CD14-positive monocyte (primary cell): Measurements from ENCODE around the gene KDR. TPM values are rescaled to one million over a fixed set of nuclear protein-coding genes. Genes with fewer than 3 reads are reported as not detected.

Experiments used
- DNase-seq, 3 donors: peaks; one replicate each; pipeline ENCODE4 v3.0.0-alpha.2; 2011 to 2022
- H2AFZ ChIP-seq: 2 replicates; pipeline ENCODE4 v1.6.0; 2012; ENCODE audit warnings: mild to moderate bottlenecking, low read depth, low read length, inconsistent platforms; ENCODE audit not compliant: insufficient read depth, poor library complexity, severe bottlenecking
- H3K27ac ChIP-seq, 2 donors: 1 replicate in 1 of 2; 2 replicates in 1 of 2; pipeline ENCODE4 v1.5.1; 2012 to 2013; ENCODE audit warnings: low read length in 2 of 2, control low read depth in 1 of 2, inconsistent platforms in 1 of 2, low read depth in 1 of 2, mild to moderate bottlenecking in 1 of 2
- H3K27me3 ChIP-seq, 2 donors: one replicate each; pipeline versions ENCODE4 v1.6.0 to v1.6.1; 2011 to 2013; ENCODE audit warnings: low read length in 2 of 2; ENCODE audit not compliant: control insufficient read depth in 2 of 2, insufficient read depth in 2 of 2
- H3K36me3 ChIP-seq, 2 donors: replicated peaks in 1 of 2; 1 replicate in 1 of 2; 2 replicates in 1 of 2; pipeline versions ENCODE4 v1.5.1 to v1.6.1; 2012 to 2013; ENCODE audit warnings: low read length in 2 of 2, control low read depth in 1 of 2, inconsistent platforms in 1 of 2, mild to moderate bottlenecking in 1 of 2; ENCODE audit not compliant: insufficient read depth in 2 of 2, control insufficient read depth in 1 of 2
- H3K4me1 ChIP-seq, 2 donors: 1 replicate in 1 of 2; 2 replicates in 1 of 2; pipeline versions ENCODE4 v1.5.1 to v1.6.1; 2012 to 2013; ENCODE audit warnings: low read length in 2 of 2, control low read depth in 1 of 2, inconsistent platforms in 1 of 2, mild to moderate bottlenecking in 1 of 2, moderate library complexity in 1 of 2; ENCODE audit not compliant: insufficient read depth in 2 of 2, control insufficient read depth in 1 of 2
- H3K4me2 ChIP-seq: replicated peaks from 2 replicates; pipeline ENCODE3; 2012; ENCODE audit warnings: low read length, moderate library complexity, mild to moderate bottlenecking; ENCODE audit not compliant: poor library complexity, severe bottlenecking; ENCODE audit errors: extremely low read depth
- H3K4me3 ChIP-seq, 3 experiments: fragments of 200-600 bp in 1 of 3; sonication (generic) in 1 of 3; replicated peaks in 1 of 3; 1 replicate in 2 of 3; 2 replicates in 1 of 3; pipeline ENCODE4 v1.5.1; 2011 to 2013; ENCODE audit warnings: low read length in 3 of 3, mild to moderate bottlenecking in 3 of 3, control low read depth in 2 of 3, low read depth in 2 of 3, inconsistent platforms in 1 of 3, moderate library complexity in 1 of 3
- H3K79me2 ChIP-seq: 2 replicates; pipeline ENCODE4 v1.6.0; 2012; ENCODE audit warnings: mild to moderate bottlenecking, control low read depth, inconsistent platforms, low read length, moderate library complexity; ENCODE audit not compliant: insufficient read depth
- H3K9ac ChIP-seq: 2 replicates; pipeline ENCODE4 v1.6.0; 2017; ENCODE audit warnings: low read length, mild to moderate bottlenecking; ENCODE audit not compliant: insufficient read depth, poor library complexity, severe bottlenecking
- H3K9me3 ChIP-seq, 2 donors: replicated peaks in 1 of 2; 1 replicate in 1 of 2; 2 replicates in 1 of 2; pipeline versions ENCODE4 v1.5.1 to v1.6.1; 2012 to 2013; ENCODE audit warnings: low read length in 2 of 2, control low read depth in 1 of 2; ENCODE audit not compliant: control insufficient read depth in 1 of 2, insufficient read depth in 1 of 2
- H4K20me1 ChIP-seq: 2 replicates; pipeline ENCODE4 v1.6.0; 2012; ENCODE audit warnings: mild to moderate bottlenecking, low read length, control low read depth, moderate library complexity; ENCODE audit not compliant: insufficient read depth
- H3K27ac Mint-ChIP-seq, 7 donors: one replicate each; pipeline ENCODE4 v1.8.0; 2020; ENCODE audit warnings: mild to moderate bottlenecking in 7 of 7, mixed read lengths in 7 of 7, moderate library complexity in 6 of 7, inconsistent platforms in 2 of 7
- H3K27me3 Mint-ChIP-seq, 3 donors: one replicate each; pipeline ENCODE4 v1.8.0; 2021 to 2022; ENCODE audit warnings: low read depth in 3 of 3, mild to moderate bottlenecking in 3 of 3, mixed read lengths in 3 of 3, moderate library complexity in 3 of 3, inconsistent platforms in 1 of 3
- H3K36me3 Mint-ChIP-seq, 2 donors: one replicate each; pipeline ENCODE4 v1.8.0; 2020; ENCODE audit warnings: mixed read lengths in 2 of 2, inconsistent platforms in 1 of 2, mild to moderate bottlenecking in 1 of 2
- H3K4me1 Mint-ChIP-seq: one replicate; pipeline ENCODE4 v1.8.0; 2020; ENCODE audit warnings: mild to moderate bottlenecking, mixed read lengths
- H3K4me3 Mint-ChIP-seq, 2 donors: one replicate each; pipeline ENCODE4 v1.8.0; 2020; ENCODE audit warnings: mild to moderate bottlenecking in 2 of 2, mixed read lengths in 2 of 2, moderate library complexity in 1 of 2
- H3K9me3 Mint-ChIP-seq, 7 donors: one replicate each; pipeline ENCODE4 v1.8.0; 2020 to 2022; ENCODE audit warnings: mixed read lengths in 7 of 7, mild to moderate bottlenecking in 6 of 7, moderate library complexity in 6 of 7, inconsistent platforms in 2 of 7
- WGBS: methylation state at CpG from one replicate; pipeline ENCODE4 v1.1.5; 2013; ENCODE audit warnings: missing lambda C conversion rate; ENCODE audit not compliant: insufficient coverage; 5-methylcytosine and 5-hydroxymethylcytosine counted together
- intact Hi-C, 2 donors: fragments of 100-400 bp; cut with micrococcal nuclease; formaldehyde crosslinking; loops; one replicate each; pipeline versions ENCODE4 v1.15.0 to v1.15.1; 2023
- polyA plus RNA-seq, 3 donors: library from polyadenylated mRNA; depleted of rRNA in 1 of 3; unstranded in 2 of 3; stranded (reverse) in 1 of 3; fragments of 300-500 nt in 2 of 3; fragments of >200 nt in 1 of 3; fragmentation: Illumina TruSeq in 2 of 3; gene quantifications; 1 replicate in 2 of 3; 2 replicates in 1 of 3; pipeline ENCODE4 v1.2.3, GENCODE V29; 2012 to 2021
- TF ChIP-seq, protein P1 (sequence below): fragments of 200-600 bp; IDR thresholded peaks from one replicate; pipeline ENCODE4 v1.8.0; 2022; ENCODE audit warnings: antibody characterized with exemption, mild to moderate bottlenecking

The KDR gene
- polyA plus RNA-seq, 3 donors, result not detected

DNA sequence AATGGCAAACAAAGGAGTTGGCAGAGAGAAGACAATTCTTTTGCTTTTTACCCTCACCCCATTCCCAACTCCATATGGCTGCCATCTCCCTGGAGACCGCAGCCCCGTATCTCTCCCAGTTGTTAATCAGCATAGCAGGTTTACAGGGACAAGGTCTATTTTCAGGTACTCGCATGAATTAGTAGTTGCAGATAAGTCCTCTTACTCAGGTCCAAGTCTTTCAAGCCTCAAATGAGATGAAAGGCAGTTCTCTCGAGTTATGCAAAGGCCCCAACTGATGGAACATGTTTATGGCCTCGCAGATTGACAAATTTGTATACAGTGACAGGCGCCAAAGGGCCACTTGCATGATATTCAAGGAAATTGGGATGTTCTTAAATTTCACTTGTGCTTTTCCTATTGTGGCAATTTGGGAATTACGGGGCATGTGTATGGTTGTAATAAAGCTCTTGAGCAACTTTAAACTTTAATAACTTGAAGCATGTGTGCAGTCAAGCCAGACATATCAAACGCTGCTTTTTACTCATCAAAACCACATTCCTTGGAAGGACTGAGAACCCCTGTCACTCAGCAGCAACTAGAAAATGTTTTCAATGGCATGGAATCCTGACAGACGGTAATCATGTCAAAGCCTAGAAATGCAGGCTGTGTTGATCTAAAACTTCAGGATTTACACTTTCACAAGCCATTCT, 45.1 kb downstream of the KDR start:
- H3K9me3 Mint-ChIP-seq, result peaks cover 0 to 6% (median 0%) of the 10 kb centered on the region in 7 donors
- Histone ChIP-seq H3K79me2 (no peaks in the 10 kb centered on the region), H2AFZ (no peak overlapping the region), H3K9me3 (no peaks in the 10 kb centered on the region), H3K9ac (no peak overlapping the region), H4K20me1 (no peaks in the 10 kb centered on the region), H3K36me3 (no peaks in the 10 kb centered on the region), H3K4me3 (no peak overlapping the region), H3K4me1 (no peaks in the 10 kb centered on the region), H3K4me2 (no peak overlapping the region), H3K27me3 (no peaks in the 10 kb centered on the region), H3K27ac (no peak overlapping the region)
- no peaks in the 10 kb centered on the region for H3K4me1 Mint-ChIP-seq
- H3K36me3 Mint-ChIP-seq, result no peaks in the 10 kb centered on the region
- TF ChIP-seq, protein P1, sequence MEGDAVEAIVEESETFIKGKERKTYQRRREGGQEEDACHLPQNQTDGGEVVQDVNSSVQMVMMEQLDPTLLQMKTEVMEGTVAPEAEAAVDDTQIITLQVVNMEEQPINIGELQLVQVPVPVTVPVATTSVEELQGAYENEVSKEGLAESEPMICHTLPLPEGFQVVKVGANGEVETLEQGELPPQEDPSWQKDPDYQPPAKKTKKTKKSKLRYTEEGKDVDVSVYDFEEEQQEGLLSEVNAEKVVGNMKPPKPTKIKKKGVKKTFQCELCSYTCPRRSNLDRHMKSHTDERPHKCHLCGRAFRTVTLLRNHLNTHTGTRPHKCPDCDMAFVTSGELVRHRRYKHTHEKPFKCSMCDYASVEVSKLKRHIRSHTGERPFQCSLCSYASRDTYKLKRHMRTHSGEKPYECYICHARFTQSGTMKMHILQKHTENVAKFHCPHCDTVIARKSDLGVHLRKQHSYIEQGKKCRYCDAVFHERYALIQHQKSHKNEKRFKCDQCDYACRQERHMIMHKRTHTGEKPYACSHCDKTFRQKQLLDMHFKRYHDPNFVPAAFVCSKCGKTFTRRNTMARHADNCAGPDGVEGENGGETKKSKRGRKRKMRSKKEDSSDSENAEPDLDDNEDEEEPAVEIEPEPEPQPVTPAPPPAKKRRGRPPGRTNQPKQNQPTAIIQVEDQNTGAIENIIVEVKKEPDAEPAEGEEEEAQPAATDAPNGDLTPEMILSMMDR, result no peak
- intact Hi-C loops, result no loop called here
- H3K4me3 Mint-ChIP-seq, result no peak overlapping the region
- whole genome bisulfite sequencing, result 85% methylated on average over 5 of the region's 9 CpGs
- no peak overlapping the region for H3K27ac Mint-ChIP-seq
- peaks cover 0 to 3% (median under 1%) of the 10 kb centered on the region in 3 donors for H3K27me3 Mint-ChIP-seq
- no peak for DNase-seq

DNA sequence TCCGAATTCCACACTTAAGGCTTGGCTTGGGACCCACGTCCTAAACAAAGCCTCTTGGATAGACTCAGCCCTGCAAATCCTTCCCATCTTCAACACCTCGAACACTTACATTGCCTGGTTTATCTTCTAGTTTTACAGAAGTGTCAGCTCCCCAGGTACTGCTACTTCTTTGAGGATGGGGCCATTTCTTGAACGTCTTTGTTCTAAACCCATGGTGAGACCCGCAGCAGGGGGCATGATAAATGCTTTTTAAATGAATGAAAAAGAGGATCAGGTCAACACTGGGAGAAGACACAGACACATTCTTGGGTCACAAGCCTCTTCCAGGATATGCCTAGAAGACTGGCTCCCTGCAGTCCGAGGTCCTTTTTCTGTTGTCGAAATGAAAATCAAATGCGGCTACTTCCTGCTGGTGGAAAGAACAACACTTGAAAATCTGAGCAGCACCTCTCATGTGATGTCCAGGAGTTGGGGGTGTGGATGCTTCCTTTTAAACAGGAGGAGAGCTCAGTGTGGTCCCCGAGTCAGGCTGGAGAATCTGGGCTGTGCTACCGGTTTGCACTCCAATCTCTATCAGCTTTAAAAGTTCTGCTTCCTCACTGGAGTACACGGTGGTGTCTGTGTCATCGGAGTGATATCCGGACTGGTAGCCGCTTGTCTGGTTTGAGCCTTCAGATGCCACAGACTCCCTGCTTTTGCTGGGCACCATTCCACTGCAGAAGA, 45.8 kb downstream of the KDR start:
- Histone ChIP-seq H4K20me1 (no peaks in the 10 kb centered on the region), H3K4me3 (no peak overlapping the region), H3K27ac (no peak overlapping the region), H3K4me1 (no peaks in the 10 kb centered on the region), H3K4me2 (no peak overlapping the region), H3K36me3 (no peaks in the 10 kb centered on the region), H3K9ac (no peak overlapping the region), H2AFZ (no peak overlapping the region), H3K27me3 (no peaks in the 10 kb centered on the region), H3K79me2 (no peaks in the 10 kb centered on the region), H3K9me3 (no peaks in the 10 kb centered on the region)
- Mint-ChIP-seq H3K27ac (no peak overlapping the region), H3K36me3 (no peaks in the 10 kb centered on the region), H3K9me3 (peaks cover 0 to 6% (median 0%) of the 10 kb centered on the region in 7 donors), H3K4me1 (no peaks in the 10 kb centered on the region), H3K27me3 (peaks cover 0 to 3% (median 0%) of the 10 kb centered on the region in 3 donors), H3K4me3 (no peak overlapping the region)
- TF ChIP-seq, protein P1, result no peak
- 83% methylated on average over 10 of the region's 14 CpGs for WGBS
- DNase-seq, result no peak
- intact Hi-C loops, result no loop called here
